Right kidney (tissue), 9 donors: ENCODE results near the gene GSTT2.
"Not testable (repeated sequence)": the region's sequence is repeated elsewhere in the genome, so short reads cannot be mapped to it uniquely, and the experiment has no call there.

ENCODE experiments used
- DNase-seq: peaks from one replicate; pipeline ENCODE4 v3.0.0-alpha.2; 2016
- long read RNA-seq, 8 donors: transcript quantifications; one replicate each; lab custom pipeline, GENCODE V29; 2026

The GSTT2 gene
- long read RNA-seq, donor 1, partial matches to known transcripts, result 5 of 5 reads
- long read RNA-seq, donor 1, other reads (novel, unspliced or antisense), result 0 of 5 reads
- long read RNA-seq, donor 2, result 0 reads
- long read RNA-seq, donor 3, partial matches to known transcripts, result 6 of 16 reads
- long read RNA-seq, donor 3, other reads (novel, unspliced or antisense), result 10 of 16 reads
- long read RNA-seq, donor 4, partial matches to known transcripts, result 9 of 10 reads
- long read RNA-seq, donor 4, other reads (novel, unspliced or antisense), result 0 of 10 reads
- long read RNA-seq, donor 5, result 0 reads
- long read RNA-seq, donor 6, result 0 reads
- long read RNA-seq, donor 7, partial matches to known transcripts, result 18 of 29 reads
- long read RNA-seq, donor 7, other reads (novel, unspliced or antisense), result 11 of 29 reads
- long read RNA-seq, donor 8, result 0 reads

GRCh38 chr22:23979557-23980240, at the start of gene GSTT2:
Gene GSTT2, plus strand, starts transcription at chr22:23980134.
- not testable (repeated sequence) for DNase-seq

- no peak for DNase-seq
Measured at GRCh38 chr22:23938328-23939016, 41.5 kb upstream of the GSTT2 start.

GRCh38 chr22:23939017-23939357, 40.9 kb upstream of the GSTT2 start:
- no peak for DNase-seq

GRCh38 chr22:23940166-23940565, 39.8 kb upstream of the GSTT2 start:
- not testable (repeated sequence) for DNase-seq

- not testable (repeated sequence) for DNase-seq
Measured at GRCh38 chr22:23947391-23947790, 32.5 kb upstream of the GSTT2 start.

- DNase-seq, result not testable (repeated sequence)
Measured at GRCh38 chr22:23949764-23950163, 30.2 kb upstream of the GSTT2 start.

GRCh38 chr22:23951383-23951782, 28.6 kb upstream of the GSTT2 start:
- DNase-seq, result not testable (repeated sequence)

GRCh38 chr22:23952794-23953405, 27.0 kb upstream of the GSTT2 start:
- DNase-seq, result not testable (repeated sequence)

GRCh38 chr22:23953485-23953884, 26.4 kb upstream of the GSTT2 start:
- DNase-seq, result not testable (repeated sequence)

GRCh38 chr22:23954193-23954990, 25.5 kb upstream of the GSTT2 start:
- DNase-seq, result not testable (repeated sequence)

GRCh38 chr22:23954991-23955305, 25.0 kb upstream of the GSTT2 start:
- not testable (repeated sequence) for DNase-seq

GRCh38 chr22:23955886-23956285, 24.0 kb upstream of the GSTT2 start:
- DNase-seq, result not testable (repeated sequence)

GRCh38 chr22:23956301-23956900, 23.5 kb upstream of the GSTT2 start:
- DNase-seq, result peak; percentile 56

- not testable (repeated sequence) for DNase-seq
Measured at GRCh38 chr22:23961084-23961771, 18.7 kb upstream of the GSTT2 start, which contains the start of gene GSTT2B. Gene GSTT2B, minus strand, starts transcription at chr22:23961195. Its CDS starts 64 bp downstream, at chr22:23961131.

GRCh38 chr22:23966094-23966493, 13.8 kb upstream of the GSTT2 start:
- not testable (repeated sequence) for DNase-seq

- DNase-seq, result not testable (repeated sequence)
Measured at GRCh38 chr22:23966568-23966967, 13.4 kb upstream of the GSTT2 start, which contains the start of gene DDTL. Gene DDTL, plus strand, starts transcription at chr22:23966888. Its CDS starts 27 bp downstream, at chr22:23966915.

- no peak for DNase-seq
Measured at GRCh38 chr22:23969071-23969470, 10.9 kb upstream of the GSTT2 start.

GRCh38 chr22:23970201-23970641, 9.7 kb upstream of the GSTT2 start:
- DNase-seq, result no peak

GRCh38 chr22:23970816-23971486, 9.0 kb upstream of the GSTT2 start:
- no peak for DNase-seq

GRCh38 chr22:23971927-23972326, 8.0 kb upstream of the GSTT2 start:
- not testable (repeated sequence) for DNase-seq
